ENCODE data around the gene ARHGEF12.
"Not testable (repeated sequence)": the region's sequence is repeated elsewhere in the genome, so short reads cannot be mapped to it uniquely, and the experiment has no call there.

ARHGEF12 gene

GRCh38 chr11:120501976-120502755 is 166.0 kb downstream of the ARHGEF12 start:
- FAIRE-seq: no peak

GRCh38 chr11:120503529-120503928 is 167.3 kb downstream of the ARHGEF12 start:
- FAIRE-seq: not testable (repeated sequence)

GRCh38 chr11:120505801-120506425 is 169.7 kb downstream of the ARHGEF12 start:
- FAIRE-seq: no peak

- no peak for FAIRE-seq
These were observed 173.3 kb downstream of the ARHGEF12 start for GRCh38 chr11:120509346-120510053.

- FAIRE-seq: no peak
These were observed 174.3 kb downstream of the ARHGEF12 start for GRCh38 chr11:120510406-120511115.

GRCh38 chr11:120511116-120511819 is 175.1 kb downstream of the ARHGEF12 start, which contains the start of gene GRIK4:
Gene GRIK4 (plus strand): TSS chr11:120511748. CDS start chr11:120660319, 148,571 bp downstream.
- no peak for FAIRE-seq

- FAIRE-seq: no peak
These were observed 175.9 kb downstream of the ARHGEF12 start for GRCh38 chr11:120511820-120512738.

- FAIRE-seq: no peak
These were observed 176.7 kb downstream of the ARHGEF12 start for GRCh38 chr11:120512739-120513435.

GRCh38 chr11:120513436-120514315 is 177.5 kb downstream of the ARHGEF12 start:
- FAIRE-seq: no peak

- FAIRE-seq: no peak
These were observed 178.4 kb downstream of the ARHGEF12 start for GRCh38 chr11:120514541-120515121.

- FAIRE-seq: no peak
These were observed 179.0 kb downstream of the ARHGEF12 start for GRCh38 chr11:120515186-120515723.

- no peak for FAIRE-seq
These were observed 180.5 kb downstream of the ARHGEF12 start for GRCh38 chr11:120516461-120517389.

- FAIRE-seq: no peak
These were observed 181.2 kb downstream of the ARHGEF12 start for GRCh38 chr11:120517390-120517761.

GRCh38 chr11:120517801-120518291 is 181.6 kb downstream of the ARHGEF12 start:
- FAIRE-seq: no peak

GRCh38 chr11:120518356-120518755 is 182.1 kb downstream of the ARHGEF12 start:
- FAIRE-seq: no peak

GRCh38 chr11:120519474-120519873 is 183.3 kb downstream of the ARHGEF12 start:
- no peak for FAIRE-seq

GRCh38 chr11:120520091-120520822 is 184.0 kb downstream of the ARHGEF12 start:
- FAIRE-seq: no peak
